T-helper 9 cell (primary cell): ENCODE data around the gene RNASE7.

Experiments used
- DNase-seq: peaks from one replicate; pipeline ENCODE4 v3.0.0-alpha.2; 2020

The RNASE7 gene

DNA sequence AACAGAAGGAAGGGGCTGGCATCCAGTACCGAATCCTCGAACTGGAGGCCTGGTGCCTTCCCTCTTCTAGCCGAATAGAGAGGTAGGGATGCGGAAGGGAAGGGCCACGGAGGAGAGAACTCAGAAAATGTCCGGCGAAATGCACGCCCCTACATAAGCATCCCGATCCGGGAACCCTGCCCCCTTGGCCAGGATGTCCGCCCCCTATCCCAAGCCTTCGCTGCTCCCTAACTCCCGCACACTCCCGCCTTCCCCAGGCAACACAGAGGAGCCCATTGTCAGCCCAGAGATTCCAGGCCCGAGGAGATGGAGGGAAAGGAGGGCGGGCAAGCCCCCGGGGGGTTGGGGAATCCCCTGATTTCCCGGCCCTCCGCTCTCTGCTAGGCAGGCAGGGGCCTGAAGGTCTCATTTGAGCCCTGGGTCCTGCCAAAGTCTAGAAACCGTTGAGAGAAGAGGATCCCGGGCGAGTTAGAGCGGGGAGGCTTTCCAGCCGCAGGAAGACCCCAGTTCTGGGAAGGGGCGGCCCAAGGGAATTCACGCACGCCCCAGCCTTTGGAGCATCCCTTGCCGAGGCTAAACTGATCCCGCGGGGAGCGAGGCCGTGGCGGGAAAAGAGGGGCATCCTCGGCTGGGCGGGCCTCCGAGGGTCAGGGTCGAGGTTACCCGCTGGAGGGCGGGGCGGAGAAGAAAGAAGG lies 27.4 kb downstream of the RNASE7 start:
- peak; percentile 32 for DNase-seq

DNA sequence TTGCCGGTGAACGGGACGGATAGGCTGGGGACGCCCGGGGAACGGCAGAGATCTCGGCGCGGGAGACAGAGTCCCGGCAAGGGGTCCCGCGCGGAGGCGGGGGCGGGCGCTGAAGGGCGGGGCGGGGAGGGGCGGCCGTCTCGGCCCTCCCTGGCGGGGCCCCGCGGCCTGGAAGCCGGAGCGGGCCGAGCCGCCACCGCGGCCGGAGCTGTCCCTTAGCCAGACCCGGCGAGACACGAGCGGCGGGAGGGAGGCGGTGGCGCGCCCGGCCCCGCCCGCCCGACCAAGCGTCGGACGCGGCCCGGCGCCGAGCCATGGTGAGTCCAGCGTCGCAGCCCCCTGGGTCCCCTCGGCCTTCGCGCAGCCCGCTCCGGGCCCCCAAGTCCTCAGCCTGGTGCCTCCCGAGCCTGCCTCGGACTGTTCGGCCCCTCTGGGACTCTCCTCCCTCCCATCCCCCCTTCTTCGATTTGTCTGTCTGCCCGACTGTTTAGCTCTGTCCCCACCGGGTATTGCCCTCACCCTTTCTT lies 28.0 kb downstream of the RNASE7 start, which contains the start of gene ARHGEF40:
ARHGEF40 (plus strand) TSS at position 222 of the 527 bp plus-strand sequence; CDS start at position 315, 93 bp downstream.
- peak; percentile 26 for DNase-seq

- no peak for DNase-seq
Measured at GRCh38 chr14:21070610-21071224, 28.6 kb downstream of the RNASE7 start.

GRCh38 chr14:21071225-21072030 lies 29.3 kb downstream of the RNASE7 start:
- peak; percentile 41 for DNase-seq

- DNase-seq: no peak
Measured at GRCh38 chr14:21072031-21072473, 29.9 kb downstream of the RNASE7 start.

GRCh38 chr14:21072781-21073339 lies 30.7 kb downstream of the RNASE7 start:
- no peak for DNase-seq

DNA sequence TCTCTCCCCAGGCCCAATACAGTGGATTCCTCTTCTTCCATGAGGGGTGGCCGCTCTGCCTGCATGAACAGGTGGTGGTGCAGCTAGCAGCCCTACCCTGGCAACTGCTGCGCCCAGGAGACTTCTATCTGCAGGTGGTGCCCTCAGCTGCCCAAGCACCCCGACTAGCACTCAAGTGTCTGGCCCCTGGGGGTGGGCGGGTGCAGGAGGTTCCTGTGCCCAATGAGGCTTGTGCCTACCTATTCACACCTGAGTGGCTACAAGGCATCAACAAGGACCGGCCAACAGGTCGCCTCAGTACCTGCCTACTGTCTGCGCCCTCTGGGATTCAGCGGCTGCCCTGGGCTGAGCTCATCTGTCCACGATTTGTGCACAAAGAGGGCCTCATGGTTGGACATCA lies 31.8 kb downstream of the RNASE7 start:
- no peak for DNase-seq

GRCh38 chr14:21074398-21075272 lies 32.5 kb downstream of the RNASE7 start:
- DNase-seq: no peak

GRCh38 chr14:21075719-21076437 lies 33.7 kb downstream of the RNASE7 start:
- no peak for DNase-seq

DNA sequence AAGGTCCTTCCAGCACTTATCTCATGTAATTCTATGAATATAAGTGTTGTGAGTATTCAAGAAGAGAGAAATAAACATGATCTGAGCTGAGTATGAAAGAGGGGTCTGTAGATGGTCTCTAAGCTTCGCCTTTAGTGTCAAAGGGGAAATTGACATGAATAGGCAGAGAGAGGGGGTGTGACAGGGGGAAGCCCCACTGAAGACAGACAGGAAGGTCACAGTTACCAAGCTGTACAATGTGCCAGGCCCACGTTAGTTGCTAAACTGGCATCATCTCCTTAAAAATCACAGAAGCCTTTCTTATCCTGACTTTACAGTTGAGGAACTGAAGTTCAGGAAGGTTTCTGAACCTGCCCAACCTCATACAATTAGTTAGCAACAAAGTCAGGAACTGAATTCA lies 35.5 kb downstream of the RNASE7 start:
- no peak for DNase-seq

DNA sequence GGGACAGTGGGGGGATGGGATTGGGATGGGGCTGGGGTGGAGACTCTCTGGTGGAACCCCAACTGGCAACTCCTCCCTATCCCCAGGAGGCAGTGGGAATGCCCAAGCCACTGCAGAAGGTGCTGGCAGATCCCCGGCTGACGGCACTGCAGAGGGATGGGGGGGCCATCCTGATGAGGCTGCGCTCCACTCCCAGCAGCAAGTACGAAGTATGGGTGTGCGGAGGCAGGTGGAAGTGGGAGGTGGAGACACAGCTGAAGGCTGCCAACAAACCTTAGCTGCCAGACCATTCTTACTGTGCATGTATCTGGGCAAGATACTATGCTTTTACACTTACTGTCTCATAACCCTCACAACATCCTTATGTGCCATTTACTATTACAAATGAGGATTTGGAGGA lies 36.1 kb downstream of the RNASE7 start:
- DNase-seq: no peak

DNA sequence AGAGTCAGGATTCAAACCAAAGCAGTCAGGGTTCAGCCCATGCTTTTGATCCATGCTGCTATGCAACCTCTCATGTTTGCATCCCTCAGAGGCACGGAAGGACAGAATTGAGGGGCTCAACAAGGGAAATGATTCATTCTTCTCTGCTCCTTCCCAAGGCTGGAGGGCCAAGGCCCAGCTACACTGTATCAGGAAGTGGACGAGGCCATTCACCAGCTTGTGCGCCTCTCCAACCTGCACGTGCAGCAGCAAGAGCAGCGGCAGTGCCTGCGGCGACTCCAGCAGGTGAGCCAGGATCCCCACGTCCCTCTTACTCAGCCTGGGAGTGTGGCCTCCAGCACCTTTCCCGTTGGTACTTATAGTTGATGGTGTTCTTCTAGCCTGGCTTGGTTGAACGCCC lies 36.6 kb downstream of the RNASE7 start:
- no peak for DNase-seq

DNA sequence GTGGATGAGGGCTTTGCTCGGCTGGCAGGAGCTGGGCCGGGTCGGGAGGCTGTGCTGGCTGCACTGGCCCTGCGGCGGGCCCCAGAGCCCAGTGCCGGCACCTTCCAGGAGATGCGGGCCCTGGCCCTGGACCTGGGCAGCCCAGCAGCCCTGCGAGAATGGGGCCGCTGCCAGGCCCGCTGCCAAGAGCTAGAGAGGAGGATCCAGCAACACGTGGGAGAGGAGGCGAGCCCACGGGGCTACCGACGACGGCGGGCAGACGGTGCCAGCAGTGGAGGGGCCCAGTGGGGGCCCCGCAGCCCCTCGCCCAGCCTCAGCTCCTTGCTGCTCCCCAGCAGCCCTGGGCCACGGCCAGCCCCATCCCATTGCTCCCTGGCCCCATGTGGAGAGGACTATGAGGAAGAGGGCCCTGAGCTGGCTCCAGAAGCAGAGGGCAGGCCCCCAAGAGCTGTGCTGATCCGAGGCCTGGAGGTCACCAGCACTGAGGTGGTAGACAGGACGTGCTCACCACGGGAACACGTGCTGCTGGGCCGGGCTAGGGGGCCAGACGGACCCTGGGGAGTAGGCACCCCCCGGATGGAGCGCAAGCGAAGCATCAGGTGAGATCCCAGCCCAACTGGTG lies 39.5 kb downstream of the RNASE7 start:
- DNase-seq: no peak

- DNase-seq: no peak
Measured at GRCh38 chr14:21083565-21084325, 41.6 kb downstream of the RNASE7 start.

DNA sequence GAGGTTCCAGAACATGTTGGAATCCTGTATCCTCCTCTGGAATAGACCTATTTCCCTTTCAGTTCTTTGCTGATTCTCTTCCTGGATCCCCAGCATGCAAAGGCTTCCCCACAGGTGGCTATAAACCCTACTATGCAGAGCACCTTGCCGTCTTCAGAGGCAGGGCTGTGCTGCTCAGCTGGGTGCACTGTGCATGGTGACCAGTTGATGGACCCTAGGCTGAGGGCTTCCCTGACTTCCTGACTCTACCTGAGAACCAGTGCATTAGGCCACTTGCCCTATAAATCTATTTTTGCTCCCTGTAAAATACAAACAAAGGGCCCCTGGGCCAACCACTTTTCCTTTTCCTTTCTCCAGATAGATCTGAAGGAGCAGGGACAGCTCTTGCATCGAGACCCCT lies 42.2 kb downstream of the RNASE7 start:
- no peak for DNase-seq

DNA sequence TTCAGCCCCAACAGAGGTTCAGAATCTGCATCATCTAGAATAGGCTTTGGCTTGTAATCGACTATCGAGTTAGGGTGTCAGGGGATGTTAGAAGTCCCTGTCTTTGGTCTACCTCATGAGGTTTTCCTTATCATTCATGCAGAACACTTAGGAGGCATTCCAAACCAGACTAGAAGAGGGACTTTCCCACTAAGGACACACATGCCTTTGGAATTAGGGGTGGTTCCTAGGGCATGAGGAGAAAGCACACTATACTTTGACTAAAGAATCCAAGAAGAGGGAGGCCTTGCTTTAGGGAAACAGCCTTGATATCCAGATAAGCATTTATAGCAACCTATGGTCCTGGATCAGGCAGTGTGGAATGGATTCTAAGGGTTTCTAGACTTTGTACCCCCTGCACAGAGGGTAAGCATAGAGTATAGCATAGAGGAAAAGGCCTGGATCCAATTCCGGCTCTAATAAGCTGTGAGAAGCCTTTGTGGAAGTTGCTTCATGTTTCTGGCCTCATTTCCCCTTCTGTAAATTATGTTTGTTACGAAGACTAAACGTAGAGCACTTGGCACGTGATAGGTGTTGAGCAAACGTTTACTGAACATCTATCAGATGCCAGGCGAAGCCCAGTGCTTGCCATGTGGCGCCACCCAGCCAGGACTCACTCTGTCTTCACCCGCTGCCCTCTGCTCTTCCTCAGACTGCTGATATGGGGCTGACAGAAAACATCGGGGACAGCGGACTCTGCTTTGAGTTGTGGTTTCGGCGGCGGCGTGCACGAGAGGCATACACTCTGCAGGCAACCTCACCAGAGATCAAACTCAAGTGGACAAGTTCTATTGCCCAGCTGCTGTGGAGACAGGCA lies 43.1 kb downstream of the RNASE7 start:
- no peak for DNase-seq

- no peak for DNase-seq
Measured at GRCh38 chr14:21086908-21087293, 44.7 kb downstream of the RNASE7 start.

- DNase-seq: peak; percentile 68
Measured at GRCh38 chr14:21087294-21088091, 45.3 kb downstream of the RNASE7 start.
